Esophagus squamous epithelium (tissue), 4 donors: ENCODE results near the gene WNK2.

Experiments
- CTCF ChIP-seq, 6 experiments: fragments of 450-650 bp in 4 of 6; fragments of 200-600 bp in 2 of 6; sonication (generic) in 2 of 6; IDR thresholded peaks; one replicate each; pipeline ENCODE4 v1.5.1; 2016 to 2019; ENCODE audit warnings: antibody characterized with exemption in 6 of 6, mild to moderate bottlenecking in 4 of 6, moderate library complexity in 4 of 6
- POLR2A ChIP-seq, 4 donors: fragments of 450-650 bp; IDR thresholded peaks; one replicate each; pipeline ENCODE4 v1.6.1; 2017; ENCODE audit warnings: antibody characterized with exemption in 4 of 4, mild to moderate bottlenecking in 4 of 4, moderate library complexity in 3 of 4

DNA sequence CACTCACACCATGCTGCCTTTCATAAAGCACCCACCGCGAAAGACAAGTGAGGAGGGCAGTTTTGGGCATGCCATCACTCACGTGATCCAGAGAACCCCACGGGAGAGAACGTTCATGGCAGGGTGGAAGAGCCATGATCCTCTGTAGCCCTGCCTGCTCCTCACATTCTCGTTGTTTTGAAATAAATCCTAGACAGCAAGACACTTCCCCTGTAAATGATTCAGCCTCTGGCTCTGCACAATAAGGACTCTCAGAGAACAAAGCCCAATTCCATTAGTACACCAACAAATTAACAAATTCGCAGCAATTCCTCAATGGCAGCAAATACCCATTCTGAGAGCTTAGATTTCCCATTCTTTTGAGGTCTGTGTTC, 71.5 kb downstream of the WNK2 start:
- TF ChIP-seq CTCF (IDR thresholded peaks at IDR 0.05) (no peak), POLR2A (IDR thresholded peaks at IDR 0.05) (no peak)
